ENCODE results near the gene CEP63.

The CEP63 gene

DNA sequence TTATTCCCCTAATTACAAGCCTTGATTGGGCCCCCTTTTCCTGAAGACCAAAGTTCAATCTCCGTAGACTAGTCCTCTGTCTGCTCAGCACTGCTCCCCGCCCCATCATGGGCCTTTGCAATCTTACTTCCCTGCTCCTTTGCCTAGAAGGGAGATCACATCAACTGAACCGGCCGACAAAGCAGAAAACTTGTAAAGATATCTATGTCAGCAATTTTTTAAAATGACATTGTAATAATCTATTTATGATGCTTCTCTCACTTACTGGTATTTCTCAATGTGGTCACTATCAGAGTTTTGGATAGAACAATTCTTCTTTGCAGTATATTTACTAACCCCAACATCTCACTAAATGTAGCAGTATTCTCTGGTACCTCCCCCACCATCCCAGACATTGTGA lies 17.3 kb upstream of the CEP63 start:
- no peak for DNase-seq (ENCODE audit: low read depth, low spot score)

DNA sequence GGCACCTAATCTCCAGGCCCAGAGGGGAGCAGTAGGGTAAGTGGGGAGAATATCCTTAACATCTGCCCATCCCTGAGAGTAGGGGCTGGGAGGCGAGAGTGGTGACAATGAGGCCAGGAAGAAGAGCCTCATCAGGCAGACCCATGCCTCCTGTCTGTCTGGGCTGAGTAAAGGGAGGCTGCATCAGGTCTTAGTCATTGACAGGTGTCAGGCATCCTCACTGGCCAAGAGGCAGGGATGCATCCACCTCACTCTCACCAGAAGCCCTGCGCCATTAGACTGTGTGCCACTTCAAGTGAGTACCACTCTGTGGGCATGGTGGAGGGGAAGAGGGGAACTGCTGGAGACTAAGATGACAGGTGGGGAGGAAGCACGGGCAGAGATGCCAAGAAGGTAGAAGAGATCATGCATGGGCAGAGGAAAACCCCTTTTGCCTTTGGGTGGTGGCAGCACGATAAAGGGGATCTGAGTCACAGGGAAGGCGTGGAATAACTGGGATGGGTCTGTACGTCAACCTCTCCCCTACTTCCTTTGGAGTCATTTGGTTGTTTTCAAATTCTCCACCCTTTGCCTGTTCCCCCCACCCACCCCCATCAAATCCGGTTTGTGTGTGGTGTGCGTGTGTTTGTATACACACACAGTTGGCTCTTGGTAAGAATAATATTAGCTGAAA lies 14.2 kb upstream of the CEP63 start:
- no peak for DNase-seq (ENCODE audit: low read depth, low spot score)

DNA sequence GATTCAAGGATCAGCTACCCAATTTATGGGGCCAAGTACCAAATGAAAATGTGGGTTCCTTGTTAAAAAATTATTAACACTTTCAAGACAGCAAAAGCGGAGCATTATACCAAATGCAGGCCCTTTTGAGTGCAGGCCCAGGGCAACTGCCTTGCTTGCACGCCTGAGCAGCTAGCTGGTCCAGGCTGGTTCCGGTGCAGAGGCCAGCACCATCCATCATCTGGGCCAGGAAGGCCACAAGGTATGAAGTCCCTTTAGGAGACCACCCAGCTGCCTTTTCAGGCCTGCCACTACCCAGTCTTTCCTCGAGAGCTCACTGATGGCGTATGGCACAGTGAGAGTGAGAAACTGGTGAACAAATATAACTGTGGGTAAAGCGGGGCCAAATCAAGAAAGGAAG lies 13.0 kb upstream of the CEP63 start:
- no peak for DNase-seq (ENCODE audit: low read depth, low spot score)

DNA sequence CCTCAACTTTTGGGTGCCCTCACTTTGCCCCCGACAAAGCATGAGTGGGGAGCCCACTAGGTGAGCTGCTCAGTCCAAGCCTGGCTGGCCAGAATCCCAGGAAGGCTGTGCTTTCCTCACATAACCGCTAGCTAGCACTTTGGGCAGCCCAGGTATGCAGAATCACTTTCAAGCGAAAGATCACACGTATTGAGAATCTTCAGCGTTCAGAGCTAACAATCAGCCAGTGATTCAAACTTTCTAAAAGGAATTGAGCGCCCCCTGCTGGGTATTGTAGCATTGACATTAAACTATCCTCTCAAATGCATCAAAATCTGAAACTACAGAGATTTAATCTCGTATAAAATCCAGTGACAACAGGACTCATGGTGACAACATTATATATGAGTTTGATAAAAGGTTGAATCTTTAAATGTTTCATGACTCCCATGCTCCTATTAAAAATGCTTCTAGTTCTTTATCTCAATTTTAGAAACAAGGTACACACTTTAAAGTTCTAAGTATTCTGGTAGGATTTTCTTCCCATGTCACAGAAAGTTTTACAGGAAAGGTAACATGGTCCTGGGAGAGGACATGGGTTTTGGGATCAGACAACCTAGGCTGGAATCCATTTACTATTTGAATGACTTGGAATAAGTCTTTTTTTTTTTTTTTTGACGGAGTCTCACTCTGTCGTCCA lies 11.8 kb upstream of the CEP63 start:
- peak; percentile 90 for DNase-seq (ENCODE audit: low read depth, low spot score)

DNA sequence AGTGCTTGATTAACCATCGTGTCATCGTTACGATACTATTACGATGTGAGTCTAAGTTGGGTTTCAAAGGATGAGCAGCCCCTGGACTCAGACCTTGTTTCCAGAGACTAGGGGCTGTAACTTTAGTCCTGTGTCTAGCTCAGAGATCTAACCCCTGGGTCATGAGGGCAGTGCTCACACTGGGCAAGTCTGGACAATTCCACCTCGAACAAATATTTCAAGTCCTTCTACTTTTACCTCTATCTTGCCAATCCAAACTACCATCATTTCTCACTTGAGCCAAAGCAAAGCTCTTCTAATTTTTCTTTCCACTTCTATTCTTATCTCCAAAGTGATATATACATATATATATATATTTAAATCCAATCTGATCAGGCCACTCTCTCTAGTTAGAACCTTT lies 10.9 kb upstream of the CEP63 start:
- no peak for DNase-seq (ENCODE audit: low read depth, low spot score)

DNA sequence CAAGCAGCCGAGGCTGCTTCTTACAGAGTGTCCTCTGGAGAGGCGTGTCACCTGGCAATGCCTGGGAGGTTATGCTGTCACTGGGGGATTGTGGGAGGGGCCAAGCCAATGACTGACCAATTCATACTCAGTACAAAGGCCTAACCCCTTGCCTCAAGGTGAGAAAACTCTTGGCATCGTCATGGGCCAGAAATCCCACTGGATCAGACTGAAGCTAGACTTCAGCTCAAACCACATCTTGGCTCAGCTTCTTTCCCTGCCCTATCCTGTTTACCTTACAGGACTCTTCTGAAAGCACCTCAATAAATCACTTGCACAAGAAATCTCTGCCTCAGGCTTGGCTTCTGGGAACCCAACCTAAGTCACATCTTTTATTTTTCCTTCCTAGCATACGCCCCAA lies 9.6 kb upstream of the CEP63 start:
- peak; percentile 58 for DNase-seq (ENCODE audit: low read depth, low spot score)

DNA sequence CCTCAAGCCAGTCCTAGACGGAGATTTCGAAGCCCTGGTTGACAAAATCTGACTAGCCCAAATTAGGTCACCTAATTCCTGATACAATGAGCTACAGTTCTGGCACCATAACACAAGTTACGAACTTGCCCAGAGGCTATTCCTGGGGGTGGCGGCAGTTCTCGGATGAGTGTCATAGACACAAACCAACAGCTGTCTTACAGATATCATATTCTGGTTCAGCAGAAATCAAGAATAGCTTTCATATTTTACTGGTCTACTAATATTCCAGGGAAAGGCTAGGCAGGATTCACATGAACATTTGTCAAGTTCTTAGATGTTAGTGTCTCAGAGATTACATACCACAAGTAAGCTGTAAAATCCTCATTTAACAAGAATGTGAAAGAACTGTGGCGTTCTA lies 8.9 kb upstream of the CEP63 start:
- no peak for DNase-seq (ENCODE audit: low read depth, low spot score)

DNA sequence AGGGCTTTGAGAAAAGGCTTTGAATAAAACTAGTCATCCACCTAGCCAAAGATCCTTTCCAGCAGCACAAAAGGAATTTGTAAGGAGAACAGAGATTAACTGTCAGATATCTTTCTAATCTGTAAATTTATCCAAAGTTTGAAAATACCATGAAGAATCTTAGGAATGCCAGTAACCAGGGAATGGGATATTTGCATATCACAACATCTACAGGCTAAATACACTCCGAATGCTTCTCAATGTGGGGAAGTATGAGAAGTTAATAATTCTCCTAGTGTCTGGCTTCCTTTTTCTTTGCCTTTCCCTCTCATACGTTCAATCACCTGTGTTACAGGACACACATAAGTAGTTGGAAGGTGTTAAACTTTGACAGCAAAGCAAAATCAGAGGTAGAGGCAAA lies 7.9 kb upstream of the CEP63 start:
- peak; percentile 67 for DNase-seq (ENCODE audit: low read depth, low spot score)

DNA sequence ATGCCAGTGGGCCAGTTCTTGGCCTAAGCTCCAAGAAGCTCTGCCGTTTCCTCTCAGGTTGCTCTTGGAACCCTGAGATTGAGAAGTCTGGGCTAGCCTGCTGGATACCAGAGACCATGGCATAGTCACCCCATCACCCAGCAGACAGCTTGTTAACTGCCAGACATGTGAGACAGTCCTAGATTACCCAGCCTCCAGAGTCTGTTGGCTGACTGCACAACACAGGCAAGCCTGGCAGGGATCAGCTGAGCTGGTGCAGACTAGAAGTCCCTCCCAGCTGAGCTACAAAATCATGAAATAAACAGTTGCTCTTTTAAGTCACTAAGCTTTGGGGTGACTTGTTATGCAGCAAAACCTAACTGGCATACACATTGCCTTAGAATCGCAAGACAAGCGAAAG lies 5.3 kb upstream of the CEP63 start:
- DNase-seq (ENCODE audit: low read depth, low spot score) = no peak

DNA sequence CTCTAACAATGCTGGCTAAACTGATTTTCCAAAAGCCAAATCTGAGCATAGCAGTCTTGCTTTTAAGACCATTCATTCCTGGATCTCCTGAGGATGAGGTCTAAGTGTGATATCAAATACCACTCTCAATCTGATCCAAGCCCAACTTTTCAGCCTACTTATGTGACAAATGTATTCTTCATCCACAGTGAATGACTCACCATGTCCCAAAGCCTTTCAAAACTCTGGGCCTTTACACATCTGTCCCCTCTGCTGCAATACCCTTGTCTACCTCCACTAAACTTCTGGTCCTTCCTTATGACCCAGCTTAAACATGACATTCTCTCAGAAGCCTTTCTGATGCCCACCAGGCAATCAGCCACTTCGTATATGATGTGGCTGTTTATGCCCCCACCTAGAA lies 4.7 kb upstream of the CEP63 start:
- no peak for DNase-seq (ENCODE audit: low read depth, low spot score)

DNA sequence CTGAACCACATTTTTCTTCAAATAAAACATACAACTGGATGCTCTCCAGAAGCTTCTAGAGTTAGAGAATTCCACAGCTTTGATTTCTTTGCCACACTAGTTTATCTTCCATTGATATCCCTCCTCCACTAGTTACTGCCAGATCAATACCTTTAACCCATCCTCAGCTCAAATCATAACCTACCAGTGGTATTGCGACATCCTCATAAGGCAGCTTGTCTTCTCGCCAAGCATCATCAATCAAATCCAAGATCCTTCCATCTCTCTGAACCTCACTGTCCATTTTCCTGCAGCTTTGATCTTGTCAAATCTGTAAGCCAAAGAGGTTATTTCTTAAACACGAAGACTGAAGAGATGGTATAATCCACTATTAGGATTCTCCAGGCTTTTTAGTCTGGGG lies 3.2 kb upstream of the CEP63 start:
- peak; percentile 18 for DNase-seq (ENCODE audit: low read depth, low spot score)

DNA sequence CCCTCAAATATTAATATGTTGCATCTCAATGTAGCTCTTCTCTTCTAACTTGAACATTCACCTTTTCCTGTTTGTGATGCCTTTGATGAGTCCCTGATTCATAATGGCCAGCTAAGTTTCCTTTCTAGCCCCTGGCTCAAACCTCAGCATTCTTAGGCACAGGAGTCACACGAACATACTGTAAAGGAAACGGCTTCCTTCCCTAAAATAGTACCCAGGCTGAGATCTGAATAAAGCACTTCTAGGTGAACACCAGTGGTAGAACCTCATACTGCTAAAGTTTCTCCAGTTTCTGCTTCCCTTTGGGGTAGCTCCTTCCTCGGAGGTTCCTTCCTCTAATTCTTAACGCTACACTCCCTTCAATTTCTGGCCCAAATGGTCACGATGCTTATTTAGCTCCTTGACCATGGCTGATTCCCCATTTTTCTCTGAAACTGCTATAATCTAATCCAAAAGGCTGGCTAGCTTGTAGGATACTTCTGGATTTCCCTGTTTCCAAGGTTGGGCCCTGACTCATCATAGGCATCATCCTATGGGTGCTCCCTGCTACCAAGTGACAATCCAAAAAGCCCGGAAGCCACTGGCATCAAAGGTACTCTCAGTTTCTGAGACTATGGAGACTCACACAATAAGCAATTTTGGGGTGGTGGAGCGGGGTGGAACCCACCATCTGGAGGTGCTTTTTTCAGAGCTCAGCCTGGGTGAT lies 2.5 kb upstream of the CEP63 start:
- DNase-seq (ENCODE audit: low read depth, low spot score) = peak; percentile 80

DNA sequence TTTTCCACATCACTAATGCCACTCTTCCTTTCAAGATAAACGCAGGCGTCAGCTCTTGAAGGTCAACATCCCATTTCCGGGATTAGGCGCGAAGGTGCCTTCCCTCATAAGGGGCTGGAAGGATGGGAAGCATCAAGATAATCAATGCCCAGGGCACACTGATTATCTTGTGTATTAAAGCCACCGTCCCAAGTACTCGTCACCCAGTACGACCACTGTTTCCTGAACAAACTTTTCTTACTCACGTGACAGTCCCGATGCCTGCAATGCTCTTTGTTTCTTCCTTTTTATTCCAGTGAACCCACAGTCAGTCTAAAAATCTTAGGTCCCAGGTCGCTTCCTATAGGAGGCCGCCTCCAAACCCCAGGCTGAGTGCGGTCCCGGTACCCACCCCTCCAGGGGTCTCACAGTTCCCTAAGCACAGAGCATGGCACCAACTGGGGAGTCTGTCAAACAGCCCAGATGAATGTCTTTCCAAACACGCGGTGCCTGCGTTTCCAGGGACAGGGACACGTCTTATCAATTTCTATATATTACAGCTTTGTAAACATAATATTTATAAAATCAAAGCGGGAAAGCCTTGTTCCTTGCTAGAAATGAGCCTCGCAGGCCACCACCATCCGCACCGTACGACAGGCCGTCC lies 661 bp upstream of the CEP63 start:
- DNase-seq (ENCODE audit: low read depth, low spot score) = peak; percentile 51

DNA sequence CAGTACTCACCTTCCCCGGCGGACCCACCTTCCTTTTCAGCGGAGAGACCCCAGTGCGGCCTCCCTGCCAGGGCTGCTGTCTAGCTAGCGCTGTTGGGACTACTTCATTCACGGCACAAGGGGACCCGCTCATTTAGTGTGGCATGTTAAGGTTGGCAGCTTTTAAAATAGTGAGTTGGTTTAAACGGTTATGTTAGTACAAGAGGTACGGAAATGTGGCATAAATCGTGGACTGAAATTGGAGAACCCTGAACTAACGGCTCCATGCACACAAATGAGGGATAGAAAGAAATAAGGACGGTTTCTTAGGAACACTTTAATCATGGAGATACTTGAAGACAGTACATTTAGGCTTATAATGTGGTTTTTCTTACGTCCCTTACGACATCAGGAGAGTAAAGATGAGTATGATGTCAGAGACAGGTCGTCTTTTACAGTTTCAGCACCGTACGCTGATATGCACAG lies 752 bp downstream of the CEP63 start:
- no peak for DNase-seq (ENCODE audit: low read depth, low spot score)

DNA sequence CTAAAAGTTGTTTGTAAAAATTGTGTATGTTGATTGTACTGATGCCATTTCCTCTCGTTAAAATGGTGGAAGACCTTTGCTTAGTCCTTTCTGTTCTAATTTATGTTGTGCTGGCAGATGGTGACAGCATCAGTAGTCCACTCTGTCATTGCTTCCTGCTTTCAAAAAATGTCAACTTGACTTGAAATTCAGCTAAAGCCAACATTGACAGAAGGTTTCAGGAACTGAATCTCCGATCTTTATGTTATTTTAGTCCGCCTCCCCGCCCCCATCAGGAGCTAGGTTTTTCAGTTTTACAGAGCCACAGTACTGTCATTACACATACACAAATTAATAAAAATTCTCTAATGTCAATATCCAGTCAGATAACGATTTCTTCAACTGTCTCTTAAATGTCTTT lies 1.5 kb downstream of the CEP63 start:
- no peak for DNase-seq (ENCODE audit: low read depth, low spot score)

DNA sequence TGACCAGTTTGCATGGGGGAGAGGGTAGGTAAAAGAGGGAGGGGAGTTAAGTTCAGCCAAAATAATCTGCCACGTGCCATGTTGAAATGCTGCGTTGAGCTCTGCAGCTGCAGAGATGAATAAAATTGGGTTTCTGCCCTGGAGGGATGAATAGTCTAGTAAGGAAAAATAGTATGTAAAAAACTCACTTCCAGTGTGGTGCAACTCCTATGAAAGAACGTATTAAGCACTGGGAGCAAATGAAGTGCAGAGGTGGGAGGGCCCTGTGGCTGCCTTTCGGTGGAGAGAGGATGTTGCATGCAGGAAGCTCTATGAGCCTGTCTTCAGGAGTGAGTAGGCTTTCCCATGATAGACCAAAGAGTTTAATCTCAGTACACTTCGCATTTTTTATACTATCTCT lies 8.6 kb downstream of the CEP63 start:
- no peak for DNase-seq (ENCODE audit: low read depth, low spot score)

DNA sequence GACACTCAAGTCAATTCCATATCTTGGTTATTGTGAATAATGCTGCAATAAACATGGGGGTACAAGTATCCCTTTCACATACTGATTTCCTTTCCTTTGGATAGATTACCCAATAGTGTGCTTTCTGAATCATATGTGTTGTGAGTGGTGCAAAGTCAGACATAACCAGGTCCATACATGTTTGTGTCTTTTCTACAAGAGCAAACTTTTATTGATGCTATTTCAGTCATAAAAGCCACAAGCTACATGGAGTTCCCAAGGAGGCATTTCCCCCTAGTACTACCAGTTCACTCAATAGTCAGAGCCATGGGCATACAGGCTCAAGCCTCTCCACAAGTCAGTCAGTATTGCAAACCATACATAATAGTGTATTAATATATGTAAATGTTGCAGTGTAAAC lies 10.1 kb downstream of the CEP63 start:
- no peak for DNase-seq (ENCODE audit: low read depth, low spot score)

DNA sequence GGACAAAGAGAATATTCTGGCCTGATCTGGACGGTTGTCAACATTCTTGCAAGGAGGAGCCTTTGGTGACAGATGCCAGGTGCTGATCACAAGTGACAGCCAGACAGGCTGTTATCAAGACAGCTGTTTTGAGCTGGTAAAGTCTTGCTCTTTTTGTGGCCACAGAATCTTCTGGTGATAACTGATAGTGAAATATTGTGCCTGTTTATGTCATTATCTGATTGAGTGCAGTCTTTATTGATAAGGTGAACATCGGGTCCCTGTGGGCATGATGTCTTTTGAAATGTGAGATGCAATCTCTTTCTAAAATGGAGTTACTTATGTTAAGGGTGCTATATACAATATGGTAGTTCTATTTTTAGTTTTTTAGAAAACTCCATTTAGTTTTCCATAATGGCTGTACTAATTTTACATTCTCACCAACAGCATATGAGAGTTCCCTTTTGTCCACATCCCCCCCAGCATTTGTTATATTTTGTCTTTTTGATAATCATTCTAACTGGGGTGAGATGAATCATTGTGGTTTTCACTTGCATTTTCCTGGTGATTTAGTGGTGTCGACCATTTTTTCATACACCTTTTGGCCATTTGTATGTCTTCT lies 10.7 kb downstream of the CEP63 start:
- no peak for DNase-seq (ENCODE audit: low read depth, low spot score)

DNA sequence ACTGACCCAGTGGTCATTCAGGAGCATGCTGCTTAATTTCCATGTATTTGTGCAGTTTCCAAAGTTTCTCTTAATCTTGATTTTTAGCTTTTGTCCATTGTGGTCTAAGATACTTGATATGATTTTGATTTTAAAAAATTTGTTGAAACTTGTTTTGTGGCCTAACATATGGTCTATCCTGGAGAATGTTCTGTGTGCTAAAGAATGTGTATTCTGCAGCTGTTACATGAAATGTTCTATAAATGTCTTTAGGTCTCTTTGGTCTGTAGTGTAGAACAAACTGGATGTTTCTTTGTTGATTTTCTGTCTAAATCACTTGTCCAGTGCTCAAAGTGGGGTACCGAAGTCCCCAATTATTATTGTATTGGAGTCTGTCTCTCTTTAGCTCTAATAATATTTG lies 17.4 kb downstream of the CEP63 start:
- no peak for DNase-seq (ENCODE audit: low read depth, low spot score)

DNA sequence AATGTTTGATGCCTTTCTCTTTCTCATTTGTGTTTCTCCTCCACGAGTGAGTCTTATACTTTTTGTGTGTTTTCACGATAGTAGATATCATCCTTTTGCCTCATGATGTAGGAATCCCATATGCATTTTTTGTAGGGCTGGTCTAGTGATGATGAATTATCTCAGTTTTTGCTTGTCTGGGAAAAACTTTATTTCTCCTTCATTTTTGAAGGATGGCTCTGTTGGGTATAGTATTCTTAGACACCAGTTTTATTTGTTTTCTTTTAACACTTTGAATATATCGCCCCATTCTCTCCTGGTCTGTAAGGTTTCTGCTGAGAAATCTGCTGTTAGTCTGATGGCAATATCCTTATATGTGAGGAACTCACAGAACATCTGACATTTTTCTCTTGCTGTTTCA lies 18.3 kb downstream of the CEP63 start:
- DNase-seq (ENCODE audit: low read depth, low spot score) = no peak

DNA sequence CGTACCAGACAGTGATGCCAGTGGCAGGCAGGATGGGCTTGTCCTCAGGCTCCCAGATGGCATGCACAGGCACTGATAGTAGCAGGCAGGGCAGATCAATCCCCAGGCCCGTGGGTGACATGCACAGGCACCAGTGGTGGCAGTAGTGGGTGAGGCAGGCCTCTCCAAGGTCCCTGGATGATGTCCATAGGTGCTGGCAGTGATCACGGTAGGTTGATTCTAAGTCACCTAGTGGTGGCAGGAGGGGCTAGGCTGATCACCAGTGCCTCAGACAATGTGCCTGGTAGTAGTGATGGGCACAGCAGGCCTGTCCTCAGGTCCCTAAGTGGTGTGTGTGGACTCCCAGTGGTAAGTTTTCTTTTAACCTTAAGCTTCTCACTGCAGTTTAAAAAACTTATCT lies 19.6 kb downstream of the CEP63 start:
- DNase-seq (ENCODE audit: low read depth, low spot score) = no peak

DNA sequence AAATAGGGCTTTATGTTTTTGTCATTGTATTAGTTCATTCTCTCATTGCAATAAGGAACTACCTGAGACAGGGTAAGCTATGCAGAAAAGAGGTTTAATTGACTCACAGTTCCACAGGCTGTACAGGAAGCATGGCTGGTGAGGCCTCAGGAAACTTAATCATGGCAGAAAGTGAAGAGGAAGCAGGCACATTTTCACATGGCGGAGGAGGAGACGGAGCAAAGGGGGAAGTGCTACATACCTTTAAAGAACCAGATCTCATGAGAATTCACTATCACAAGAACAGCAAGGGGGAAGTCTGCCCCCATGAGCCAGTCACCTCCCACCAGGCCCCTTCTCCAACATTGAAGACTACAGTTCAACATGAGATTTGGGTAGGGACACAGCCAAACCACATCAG lies 25.6 kb downstream of the CEP63 start:
- DNase-seq (ENCODE audit: low read depth, low spot score) = no peak

Measured in astrocyte of the hippocampus (primary cell).